Vagina (tissue), 2 donors: Measurements from ENCODE around the gene SYNE1. TPM values are rescaled to one million over a fixed set of nuclear protein-coding genes. Genes with fewer than 3 reads are reported as not detected.

Experiments
- DNase-seq, 2 donors: peaks; one replicate each; pipeline ENCODE4 v3.0.0-alpha.2; 2017; ENCODE audit errors: extremely low spot score in 2 of 2
- H3K27ac ChIP-seq: fragments of 200-600 bp; sonication (generic); one replicate; pipeline ENCODE4 v1.5.1; 2019
- H3K27me3 ChIP-seq: fragments of 200-600 bp; sonication (generic); one replicate; pipeline ENCODE4 v1.5.1; 2019
- H3K36me3 ChIP-seq, 2 donors: fragments of 200-600 bp; sonication (generic); one replicate each; pipeline ENCODE4 v1.5.1; 2017 to 2019
- H3K4me1 ChIP-seq: fragments of 200-600 bp; sonication (generic); one replicate; pipeline ENCODE4 v1.5.1; 2019
- H3K4me3 ChIP-seq, 2 donors: fragments of 200-600 bp; sonication (generic); 1 replicate in 1 of 2; 2 replicates in 1 of 2; pipeline ENCODE4 v1.5.1; 2016 to 2019
- H3K9me3 ChIP-seq: fragments of 200-600 bp; sonication (generic); one replicate; pipeline ENCODE4 v1.5.1; 2019
- CTCF ChIP-seq, 3 experiments: fragments of 450-650 bp in 2 of 3; fragments of 200-600 bp in 1 of 3; sonication (generic) in 1 of 3; IDR thresholded peaks; one replicate each; pipeline ENCODE4 v1.5.1; 2017 to 2019; ENCODE audit warnings: antibody characterized with exemption in 3 of 3, mild to moderate bottlenecking in 2 of 3, moderate library complexity in 2 of 3
- POLR2A ChIP-seq, 2 donors: fragments of 450-650 bp; IDR thresholded peaks; one replicate each; pipeline ENCODE4 v1.6.1; 2017; ENCODE audit warnings: antibody characterized with exemption in 2 of 2, mild to moderate bottlenecking in 2 of 2, moderate library complexity in 2 of 2
- POLR2AphosphoS5 ChIP-seq, 2 donors: sonication (generic); formaldehyde crosslinking; IDR thresholded peaks; one replicate each; pipeline ENCODE4 v1.9.0; 2017; ENCODE audit warnings: antibody characterized with exemption in 2 of 2, mild to moderate bottlenecking in 2 of 2, low read depth in 1 of 2; ENCODE audit not compliant: insufficient read depth in 1 of 2
- intact Hi-C: fragments of 100-400 bp; cut with DNase I; formaldehyde crosslinking; loops from one replicate; pipeline ENCODE4 v1.15.1; 2023
- total RNA-seq: library from RNA; depleted of rRNA; stranded (reverse); fragments of >200 nt; gene quantifications from one replicate; pipeline ENCODE4 v1.2.3, GENCODE V29; 2016

SYNE1 gene
- total RNA-seq, 1 donor from 2014 or later: 81.5 TPM

- intact Hi-C loops: no loop called here
- H3K36me3 ChIP-seq: peaks cover 0 to 43% of the 10 kb centered on the region in 2 donors
Measured at GRCh38 chr6:152150196-152150595, 487.0 kb downstream of the SYNE1 start.

GRCh38 chr6:152148412-152148811 lies 488.8 kb downstream of the SYNE1 start:
- TF ChIP-seq POLR2AphosphoS5 (IDR thresholded peaks at IDR 0.05; ENCODE audit: insufficient read depth in 1 of 2, low read depth in 1 of 2) (no peak), CTCF (IDR thresholded peaks at IDR 0.05) (no peak), POLR2A (IDR thresholded peaks at IDR 0.05) (no peak)
- H3K4me3 ChIP-seq: no peak overlapping the region
- no peaks in the 10 kb centered on the region for H3K27me3 ChIP-seq
- H3K9me3 ChIP-seq: no peaks in the 10 kb centered on the region
- no peaks in the 10 kb centered on the region for H3K4me1 ChIP-seq
- intact Hi-C loops: no loop called here
- peaks cover 0 to 30% of the 10 kb centered on the region in 2 donors for H3K36me3 ChIP-seq
- no peak for DNase-seq
- H3K27ac ChIP-seq: no peak overlapping the region

More at GRCh38 chr6:152150196-152150595, 487.0 kb downstream of the SYNE1 start:
- no peak for DNase-seq
- Histone ChIP-seq H3K9me3 (no peaks in the 10 kb centered on the region), H3K4me3 (no peak overlapping the region), H3K27me3 (no peaks in the 10 kb centered on the region), H3K4me1 (no peaks in the 10 kb centered on the region), H3K27ac (no peak overlapping the region)
- TF ChIP-seq POLR2A (IDR thresholded peaks at IDR 0.05) (no peak), CTCF (IDR thresholded peaks at IDR 0.05) (no peak), POLR2AphosphoS5 (IDR thresholded peaks at IDR 0.05; ENCODE audit: insufficient read depth in 1 of 2, low read depth in 1 of 2) (no peak)

- Histone ChIP-seq H3K27me3 (no peaks in the 10 kb centered on the region), H3K36me3 (peaks cover 0 to 30% of the 10 kb centered on the region in 2 donors), H3K4me1 (no peaks in the 10 kb centered on the region), H3K27ac (no peak overlapping the region), H3K4me3 (no peak overlapping the region), H3K9me3 (no peaks in the 10 kb centered on the region)
- intact Hi-C loops: no loop called here
- TF ChIP-seq CTCF (IDR thresholded peaks at IDR 0.05): no peak
- no peak for TF ChIP-seq POLR2AphosphoS5 (IDR thresholded peaks at IDR 0.05; ENCODE audit: insufficient read depth in 1 of 2, low read depth in 1 of 2)
- TF ChIP-seq POLR2A (IDR thresholded peaks at IDR 0.05): no peak
- no peak for DNase-seq
Measured at GRCh38 chr6:152147269-152147668, 489.9 kb downstream of the SYNE1 start.

GRCh38 chr6:152146385-152146784 lies 490.8 kb downstream of the SYNE1 start:
- Histone ChIP-seq H3K4me3 (no peak overlapping the region), H3K36me3 (peaks cover 0 to 23% of the 10 kb centered on the region in 2 donors), H3K4me1 (peaks cover 4% of the 10 kb centered on the region), H3K27ac (no peak overlapping the region), H3K9me3 (no peaks in the 10 kb centered on the region), H3K27me3 (no peaks in the 10 kb centered on the region)
- DNase-seq: no peak
- intact Hi-C loops: no loop called here
- TF ChIP-seq POLR2A (IDR thresholded peaks at IDR 0.05) (no peak), POLR2AphosphoS5 (IDR thresholded peaks at IDR 0.05; ENCODE audit: insufficient read depth in 1 of 2, low read depth in 1 of 2) (no peak), CTCF (IDR thresholded peaks at IDR 0.05) (no peak)

GRCh38 chr6:152143359-152143758 lies 493.8 kb downstream of the SYNE1 start:
- no peak overlapping the region for H3K4me3 ChIP-seq
- intact Hi-C loops: no loop called here

More at GRCh38 chr6:152143359-152143758, 493.8 kb downstream of the SYNE1 start:
- no peaks in the 10 kb centered on the region for H3K27me3 ChIP-seq
- TF ChIP-seq POLR2AphosphoS5 (IDR thresholded peaks at IDR 0.05; ENCODE audit: insufficient read depth in 1 of 2, low read depth in 1 of 2) (no peak), CTCF (IDR thresholded peaks at IDR 0.05) (no peak), POLR2A (IDR thresholded peaks at IDR 0.05) (no peak)
- H3K36me3 ChIP-seq: peaks cover 0 to 25% of the 10 kb centered on the region in 2 donors
- no peak overlapping the region for H3K27ac ChIP-seq
- H3K9me3 ChIP-seq: no peaks in the 10 kb centered on the region
- H3K4me1 ChIP-seq: peaks cover 4% of the 10 kb centered on the region
- no peak for DNase-seq
